ENCODE results near the gene CPXM2.

CPXM2 gene

DNA sequence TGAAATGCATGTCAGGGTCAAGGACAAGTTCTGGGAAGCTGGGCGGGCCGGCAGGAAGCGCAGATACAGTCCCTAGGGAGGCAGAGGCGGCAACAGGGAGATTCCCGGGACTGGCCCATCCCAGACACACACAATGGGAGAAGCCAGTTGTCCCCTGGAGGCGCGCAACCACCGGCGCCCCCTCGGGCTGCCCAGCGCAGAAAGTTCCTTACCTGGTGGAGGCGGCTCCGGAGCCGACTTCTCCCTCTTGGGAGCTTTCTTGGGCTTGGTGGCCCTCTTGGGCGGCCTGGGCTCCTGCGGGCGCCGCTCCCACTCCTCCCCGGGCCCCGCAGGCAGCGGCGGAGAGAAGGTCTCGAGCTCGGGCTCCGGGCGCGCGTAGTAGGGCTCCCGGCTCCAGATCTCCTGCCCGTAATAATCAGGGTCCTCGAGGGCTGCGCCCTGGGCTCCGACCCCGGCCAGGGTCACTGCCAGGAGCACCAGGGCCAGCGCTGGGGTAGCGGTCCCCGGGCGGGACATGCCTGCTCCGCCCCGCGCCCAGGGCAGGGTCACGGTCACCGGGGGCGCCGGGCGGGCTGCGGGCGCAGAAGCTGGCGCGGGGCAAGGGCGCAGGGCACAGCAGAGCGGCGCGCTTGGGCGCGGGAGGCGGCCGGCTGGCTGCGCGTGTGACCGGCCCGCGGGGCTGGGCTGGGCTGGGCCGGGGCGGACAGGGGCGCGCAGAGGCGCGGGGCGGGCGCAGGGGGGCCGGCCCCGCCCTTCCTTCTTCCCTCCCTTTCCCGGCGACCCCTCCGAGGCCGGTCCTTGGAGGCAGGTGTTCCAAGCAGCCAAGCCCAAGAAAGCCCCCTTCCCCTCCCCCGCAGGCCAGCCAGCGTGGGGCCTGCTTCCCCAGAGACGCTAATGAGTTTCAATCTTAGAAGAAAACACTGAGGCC, at the start of gene CPXM2:
Gene CPXM2 (minus strand): TSS at position 664 of the 928 bp plus-strand sequence. CDS start 148 bp downstream, at position 516.
- no peak for DNase-seq (ENCODE audit: low spot score)

DNA sequence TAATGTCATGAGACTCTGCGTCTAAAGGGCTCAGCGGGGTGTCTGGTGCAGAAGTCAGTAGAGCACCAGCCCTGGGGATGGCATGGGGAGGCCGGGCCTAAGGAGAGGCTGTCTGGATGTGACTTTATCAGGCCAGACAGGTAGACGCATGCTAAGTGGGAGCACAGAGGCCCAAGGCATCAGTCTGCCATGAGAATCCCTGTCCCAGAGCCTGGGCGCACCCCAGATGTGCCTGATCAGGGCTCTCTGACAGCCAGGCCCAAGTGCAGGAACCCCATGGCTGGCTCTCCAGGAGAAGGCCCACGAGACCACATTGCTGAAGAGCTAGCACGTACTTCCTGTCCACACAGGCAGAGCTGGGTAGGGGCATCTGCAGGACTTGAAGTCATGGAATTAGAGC, 48.0 kb upstream of the CPXM2 start:
- no peak for DNase-seq (ENCODE audit: low spot score)

DNA sequence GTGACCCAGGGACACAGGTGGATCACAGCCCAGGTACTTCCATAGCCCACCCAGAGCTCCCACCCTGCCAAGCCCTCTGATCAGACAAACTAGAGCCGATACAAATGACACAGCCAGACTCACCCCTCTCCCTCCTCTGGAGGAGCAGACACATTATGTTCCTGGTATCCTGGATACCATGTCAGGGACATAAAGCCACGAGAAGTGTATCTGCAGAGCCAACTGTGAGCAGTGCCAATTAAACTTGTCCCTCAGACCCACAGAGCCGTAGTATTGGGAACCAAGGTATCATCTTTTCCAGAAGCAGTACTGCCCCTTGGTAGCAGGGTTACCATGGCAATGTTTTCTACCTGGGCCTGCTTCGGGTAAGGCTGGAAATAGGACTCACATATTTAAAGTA, 47.3 kb upstream of the CPXM2 start:
- DNase-seq (ENCODE audit: low spot score): no peak

DNA sequence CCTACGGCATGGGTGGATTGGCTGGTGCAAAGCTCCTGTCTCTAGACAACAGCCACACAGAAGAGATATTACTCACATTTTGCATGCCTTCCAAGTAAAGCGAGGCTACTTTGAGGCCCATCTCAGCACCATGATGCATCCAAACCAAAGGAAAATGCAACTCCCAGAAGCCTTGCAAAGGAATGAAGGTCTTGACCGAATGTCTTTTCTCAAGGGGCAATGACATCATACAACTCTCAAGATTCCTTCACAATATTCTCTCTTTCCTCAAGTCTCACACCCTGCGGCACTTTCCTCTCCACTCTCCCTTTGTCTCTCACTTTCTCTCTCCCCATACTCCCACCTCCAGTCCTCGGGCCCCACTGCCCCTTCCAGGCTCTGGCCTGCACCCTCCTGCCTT, 44.8 kb upstream of the CPXM2 start:
- DNase-seq (ENCODE audit: low spot score): no peak

DNA sequence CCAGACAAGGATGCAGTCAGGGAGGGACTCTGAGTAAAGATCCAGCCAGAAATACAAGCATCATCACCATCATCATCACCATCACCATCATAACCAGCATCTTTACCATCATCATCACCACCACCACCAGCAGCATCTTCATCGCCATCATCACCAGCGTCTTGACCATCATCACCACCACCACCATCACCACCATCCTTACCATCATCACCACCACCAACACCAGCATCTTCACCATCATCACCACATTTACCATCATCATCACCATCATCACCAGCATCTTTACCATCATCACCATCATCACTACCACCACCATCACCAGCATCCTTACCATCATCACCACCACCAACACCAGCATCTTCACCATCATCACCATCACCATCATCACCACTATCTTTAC, 44.1 kb upstream of the CPXM2 start:
- no peak for DNase-seq (ENCODE audit: low spot score)

DNA sequence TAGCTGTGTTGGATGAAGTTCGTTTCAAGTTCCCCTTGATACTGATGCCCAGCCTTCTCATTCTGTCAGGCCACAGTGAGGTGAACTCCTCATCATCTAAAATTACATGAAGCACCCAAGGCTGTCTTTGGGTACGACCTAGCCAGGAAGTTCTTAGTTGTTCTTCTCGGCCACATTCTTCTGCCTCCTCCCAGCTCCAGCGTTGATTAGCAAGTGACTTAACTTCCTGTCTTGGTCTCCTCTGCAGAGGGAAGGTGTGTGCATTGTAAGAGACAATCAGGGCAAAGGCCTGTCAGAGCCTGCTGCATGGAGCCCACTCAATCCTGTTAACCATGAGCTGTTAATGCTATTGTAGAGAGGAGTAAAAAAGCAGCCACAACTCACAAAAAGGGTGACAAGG, 43.2 kb upstream of the CPXM2 start:
- DNase-seq (ENCODE audit: low spot score): no peak

DNA sequence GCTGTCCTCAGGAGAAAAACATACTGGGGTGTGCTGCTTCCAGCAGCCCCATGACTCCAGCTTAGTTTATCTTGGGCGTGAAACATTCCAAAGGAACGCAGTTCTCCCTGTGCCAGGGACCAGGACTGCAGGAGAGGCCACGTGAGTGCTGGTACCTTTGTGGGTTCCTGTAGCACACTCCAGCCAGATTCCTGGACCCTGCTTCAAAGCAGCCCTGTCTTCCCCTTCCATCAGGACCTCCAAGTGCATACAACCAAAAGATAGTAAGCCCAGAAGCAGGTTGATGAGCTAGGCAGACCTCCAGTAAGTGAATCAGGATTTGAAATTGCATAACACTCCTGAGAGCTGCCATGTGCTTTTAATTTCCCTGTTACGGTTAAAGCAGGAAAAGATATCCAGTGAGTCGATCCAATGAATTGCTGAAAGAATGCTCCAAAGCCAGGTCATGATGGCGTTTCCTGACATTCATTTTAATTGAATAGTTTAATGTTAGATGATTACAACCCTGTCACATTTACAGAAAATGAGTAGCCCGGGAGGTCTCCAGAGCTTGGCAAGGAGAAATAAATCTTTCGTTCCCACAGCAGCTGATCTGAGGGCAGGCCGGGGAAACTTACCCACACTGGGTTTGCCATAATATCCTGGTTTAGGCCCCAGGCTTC, 38.9 kb upstream of the CPXM2 start:
- DNase-seq (ENCODE audit: low spot score): no peak

DNA sequence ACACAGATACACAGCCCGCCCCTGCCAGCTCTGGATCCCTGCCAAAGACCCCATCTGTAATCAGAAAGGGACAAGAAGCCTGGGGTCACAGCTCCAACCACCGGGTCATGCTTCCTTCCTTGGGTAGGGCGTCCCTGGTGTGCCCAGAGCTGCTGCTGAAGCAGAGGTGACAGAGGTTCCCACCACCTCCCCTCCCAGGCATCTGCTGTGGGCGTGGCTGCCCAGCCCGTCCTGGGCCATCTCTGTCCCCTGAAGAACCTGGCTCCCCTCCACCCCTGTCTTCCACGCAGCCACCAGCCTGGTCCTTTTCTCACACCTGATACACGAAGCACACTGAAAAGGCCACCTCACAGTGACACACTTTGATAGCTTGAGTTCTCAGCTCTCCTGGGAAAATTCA, 38.2 kb upstream of the CPXM2 start:
- no peak for DNase-seq (ENCODE audit: low spot score)

DNA sequence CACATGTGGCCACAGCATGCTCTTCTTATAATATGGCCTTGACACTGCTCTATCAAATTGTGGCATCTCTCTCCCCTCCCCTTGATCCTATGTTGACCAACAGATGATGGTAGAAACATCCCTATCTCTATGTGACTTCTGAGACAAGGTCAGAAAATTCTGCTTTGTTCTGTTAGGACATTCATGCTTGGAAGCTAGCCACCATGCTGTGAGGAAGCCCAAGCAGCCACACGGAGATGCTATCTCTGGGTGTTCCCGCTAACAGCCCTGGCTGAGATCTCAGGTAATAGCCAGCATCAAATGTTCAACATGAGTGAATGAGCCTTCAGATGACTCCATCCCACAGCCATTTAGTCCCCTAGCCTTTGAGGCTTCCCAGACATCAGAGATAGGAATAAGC, 36.8 kb upstream of the CPXM2 start:
- no peak for DNase-seq (ENCODE audit: low spot score)

DNA sequence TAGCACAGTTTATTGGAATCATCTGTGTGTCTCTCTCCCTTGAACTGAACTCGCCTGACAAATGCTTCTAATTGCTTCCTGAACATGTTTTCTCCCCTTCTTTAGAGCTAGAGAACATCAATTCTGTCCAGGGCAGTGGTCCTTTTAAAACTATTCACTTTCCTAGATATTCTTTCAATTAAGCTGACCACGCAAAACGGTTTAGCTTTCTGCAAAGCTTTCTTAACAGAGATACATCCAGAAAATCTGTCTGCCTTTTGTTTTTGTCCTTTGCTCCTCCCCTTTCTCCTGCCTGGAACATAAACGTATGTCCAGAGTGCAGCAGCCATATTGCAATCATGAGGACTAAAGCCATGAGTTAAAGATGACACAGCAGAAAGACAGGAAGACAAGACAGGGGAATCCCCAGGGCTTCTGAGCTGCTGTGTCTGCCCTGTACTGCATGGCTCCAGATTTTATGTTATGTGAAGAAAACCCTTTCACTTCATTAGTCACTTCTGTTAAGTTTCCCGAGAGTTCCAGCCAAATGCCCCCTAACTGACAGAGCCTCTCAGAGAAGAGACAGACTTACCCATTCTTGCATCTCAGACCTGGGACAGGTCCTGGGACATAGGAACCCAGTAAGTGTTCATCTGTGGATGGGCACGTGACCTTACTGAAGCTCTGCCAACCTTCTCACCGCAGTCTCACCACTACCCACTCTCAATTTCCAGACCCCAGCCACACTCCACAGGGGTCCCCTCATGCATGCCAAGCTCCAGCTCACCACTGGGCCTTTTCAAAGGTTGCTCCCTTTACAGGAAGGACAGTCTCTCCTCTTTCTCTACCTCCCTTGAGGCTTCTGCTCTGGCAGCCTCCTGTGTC, 35.0 kb upstream of the CPXM2 start:
- DNase-seq (ENCODE audit: low spot score): no peak

DNA sequence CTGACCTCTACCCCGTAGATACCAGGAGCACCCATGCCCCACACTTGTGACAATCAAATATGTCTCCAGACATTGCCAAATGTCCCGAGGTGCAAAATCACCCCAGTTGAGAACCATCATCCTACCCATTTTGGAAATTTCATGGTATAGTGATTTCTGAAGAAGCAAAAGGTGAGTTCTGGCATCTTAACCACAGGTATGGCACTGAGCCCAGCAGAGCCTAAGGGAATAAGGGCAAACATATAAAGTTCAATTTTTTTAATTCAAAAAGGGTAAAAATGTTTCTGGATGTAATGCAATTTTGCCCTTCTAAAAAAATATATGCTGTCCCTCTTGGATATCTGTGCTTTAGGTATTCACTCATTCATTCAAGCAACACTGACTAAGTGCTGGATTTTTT, 30.5 kb upstream of the CPXM2 start:
- no peak for DNase-seq (ENCODE audit: low spot score)

DNA sequence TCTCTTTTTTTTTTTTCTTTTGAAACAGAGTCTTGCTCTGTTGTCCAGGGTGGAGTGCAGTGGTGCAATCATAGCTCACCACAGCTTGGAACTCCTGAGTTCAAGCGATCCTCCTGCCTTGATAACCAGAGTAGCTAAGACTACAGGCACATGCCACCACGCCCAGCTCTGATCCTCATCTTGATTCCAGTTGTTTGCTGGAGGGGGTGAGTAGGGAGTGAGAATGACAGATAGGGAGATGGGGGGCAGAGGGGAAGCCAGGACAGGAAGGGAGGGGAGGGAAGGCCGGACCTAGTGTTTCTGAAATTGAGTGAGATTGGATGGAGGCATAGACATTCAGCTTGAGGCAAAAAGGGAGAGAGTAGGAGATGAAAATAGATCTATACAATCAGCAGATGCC, 25.2 kb upstream of the CPXM2 start:
- DNase-seq (ENCODE audit: low spot score): no peak

DNA sequence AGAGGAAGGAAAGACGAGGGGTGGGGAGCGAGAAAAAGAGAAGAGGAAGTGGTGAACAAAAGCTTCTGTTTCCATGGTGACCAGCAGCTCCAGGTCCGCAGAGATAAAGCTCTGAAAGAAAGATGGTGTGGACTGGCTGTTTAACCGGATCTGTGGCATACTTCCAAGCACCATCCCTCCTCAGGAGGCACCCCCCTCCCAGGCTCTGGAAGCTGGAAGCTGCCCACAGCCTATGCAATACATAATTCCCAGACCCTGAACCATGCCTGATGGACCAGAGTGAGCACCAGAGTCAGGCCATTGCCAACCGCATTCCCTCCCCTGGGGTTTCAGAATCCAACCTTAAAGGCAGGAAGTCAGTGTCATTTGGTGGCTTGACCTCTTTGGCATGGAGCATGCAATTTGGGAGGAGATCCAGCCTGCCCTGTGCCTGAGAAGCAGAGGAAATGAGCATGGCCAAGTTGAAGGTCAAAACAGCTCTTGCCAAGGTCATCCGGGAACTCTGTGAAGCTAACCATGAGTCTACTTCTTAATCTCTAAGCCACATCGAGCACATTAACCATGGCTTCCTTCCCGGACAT, 22.2 kb upstream of the CPXM2 start:
- DNase-seq (ENCODE audit: low spot score): no peak

DNA sequence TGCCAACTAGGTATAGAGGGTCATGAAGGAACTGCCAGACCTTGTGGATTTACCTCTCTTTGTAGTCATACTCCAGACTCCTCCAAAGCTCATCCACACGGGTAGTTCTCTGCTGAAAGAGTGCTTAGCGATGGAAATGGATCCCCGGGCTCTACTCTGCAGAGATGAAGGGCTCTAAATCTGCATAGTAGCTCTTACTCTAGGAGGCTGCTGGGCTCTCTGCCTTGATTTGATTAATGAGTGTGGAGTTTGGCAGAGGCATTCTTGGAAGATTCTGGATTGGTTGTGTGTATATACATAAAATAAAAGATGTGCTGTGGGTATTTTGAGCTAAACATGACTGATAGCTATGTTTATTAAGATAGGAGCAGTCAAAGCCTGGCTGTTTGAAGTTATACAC, 21.3 kb upstream of the CPXM2 start:
- no peak for DNase-seq (ENCODE audit: low spot score)

DNA sequence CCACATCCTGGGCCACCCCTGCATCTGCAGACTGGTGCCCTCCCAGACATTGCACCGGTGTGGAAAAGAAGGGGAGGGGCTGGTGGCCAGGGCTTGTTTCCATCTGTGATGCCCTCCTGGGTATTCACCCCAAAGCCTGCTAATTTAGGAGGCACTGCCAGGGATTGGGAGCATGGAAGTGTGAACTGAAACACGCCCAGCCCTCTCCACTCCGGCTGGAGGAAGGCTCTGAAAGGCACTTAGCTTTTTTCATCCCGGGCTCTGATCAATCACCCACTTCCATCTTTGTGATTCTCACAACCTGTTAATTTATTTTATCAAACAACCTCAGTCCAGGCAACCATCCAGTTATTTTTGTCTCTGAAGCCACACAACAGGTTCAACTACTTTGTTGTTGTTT, 20.9 kb upstream of the CPXM2 start:
- no peak for DNase-seq (ENCODE audit: low spot score)

DNA sequence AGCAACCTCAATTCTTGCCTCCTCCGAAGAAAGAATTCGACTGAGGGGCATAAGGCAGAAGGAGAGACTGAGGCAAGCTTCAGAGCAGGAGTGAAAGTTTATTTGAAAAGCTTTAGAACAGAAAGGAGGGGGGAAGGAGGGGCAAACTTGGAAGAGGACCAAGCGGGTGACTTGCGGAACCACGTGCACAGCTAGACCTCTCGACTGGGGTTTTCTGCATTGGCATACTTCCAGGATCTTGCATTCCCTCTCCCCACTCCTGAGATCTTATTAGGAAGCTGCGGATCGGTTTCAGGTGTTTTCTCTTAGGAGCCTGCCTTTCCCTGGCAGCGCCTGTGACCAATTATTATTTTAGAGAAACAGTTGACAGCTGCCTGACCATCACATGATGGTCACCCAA, 20.3 kb upstream of the CPXM2 start:
- no peak for DNase-seq (ENCODE audit: low spot score)

DNA sequence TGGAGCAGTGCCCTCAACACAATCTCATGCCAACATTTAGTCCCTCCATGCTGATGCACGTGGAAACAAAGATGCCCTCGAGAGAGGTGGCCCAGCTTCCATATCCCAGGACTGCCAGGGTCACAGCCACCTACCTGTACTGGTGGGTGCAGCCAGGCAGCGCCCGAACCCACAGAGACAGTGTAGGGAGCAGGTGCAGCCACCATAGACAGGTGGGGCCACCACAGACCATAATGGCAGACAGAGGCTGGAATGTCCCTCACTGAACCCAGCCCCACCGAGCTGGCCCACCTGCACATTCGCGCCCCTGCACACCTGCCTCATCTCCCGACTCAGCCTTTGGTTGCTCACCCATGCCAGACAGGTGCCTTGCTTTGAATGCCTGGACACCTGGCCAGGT, 18.3 kb upstream of the CPXM2 start:
- no peak for DNase-seq (ENCODE audit: low spot score)

DNA sequence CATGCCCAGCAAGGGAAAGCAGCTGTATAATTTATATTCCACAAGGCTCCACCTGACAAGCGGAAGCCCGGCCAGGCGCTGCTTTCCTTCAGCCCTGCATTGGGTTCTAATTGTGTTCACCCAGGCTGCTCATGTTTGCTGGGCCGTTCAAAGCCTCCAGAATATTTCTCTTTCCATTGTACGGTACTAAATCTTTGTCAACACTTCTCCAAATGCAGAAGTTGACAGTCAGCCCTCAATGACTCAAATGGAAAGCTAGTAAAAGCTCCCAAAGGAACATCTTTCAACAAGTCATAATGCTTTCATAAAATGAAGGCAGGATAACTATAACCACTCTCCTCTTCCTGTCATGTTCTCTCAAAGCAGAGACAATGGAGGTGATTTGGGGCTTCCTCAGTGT, 17.8 kb upstream of the CPXM2 start:
- DNase-seq (ENCODE audit: low spot score): no peak

DNA sequence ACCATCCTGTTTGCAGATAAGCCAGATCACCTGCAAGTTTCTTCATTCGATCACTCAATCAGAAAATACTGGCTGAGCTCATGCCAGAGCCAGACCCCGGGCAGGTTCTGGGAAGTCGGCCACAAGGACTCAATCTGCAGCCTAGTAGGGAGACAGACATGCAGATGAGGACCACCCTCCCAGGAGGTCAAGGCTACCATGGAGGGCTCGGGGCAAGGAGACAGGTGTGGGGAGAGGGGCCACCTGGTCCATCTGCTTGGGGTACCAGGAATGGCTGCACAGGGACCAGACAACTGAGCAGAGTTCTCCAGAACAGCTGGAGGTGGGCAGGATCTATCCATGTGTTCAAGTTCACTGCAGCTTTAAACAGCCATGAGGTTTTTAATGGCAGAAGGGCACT, 16.8 kb upstream of the CPXM2 start:
- no peak for DNase-seq (ENCODE audit: low spot score)

DNA sequence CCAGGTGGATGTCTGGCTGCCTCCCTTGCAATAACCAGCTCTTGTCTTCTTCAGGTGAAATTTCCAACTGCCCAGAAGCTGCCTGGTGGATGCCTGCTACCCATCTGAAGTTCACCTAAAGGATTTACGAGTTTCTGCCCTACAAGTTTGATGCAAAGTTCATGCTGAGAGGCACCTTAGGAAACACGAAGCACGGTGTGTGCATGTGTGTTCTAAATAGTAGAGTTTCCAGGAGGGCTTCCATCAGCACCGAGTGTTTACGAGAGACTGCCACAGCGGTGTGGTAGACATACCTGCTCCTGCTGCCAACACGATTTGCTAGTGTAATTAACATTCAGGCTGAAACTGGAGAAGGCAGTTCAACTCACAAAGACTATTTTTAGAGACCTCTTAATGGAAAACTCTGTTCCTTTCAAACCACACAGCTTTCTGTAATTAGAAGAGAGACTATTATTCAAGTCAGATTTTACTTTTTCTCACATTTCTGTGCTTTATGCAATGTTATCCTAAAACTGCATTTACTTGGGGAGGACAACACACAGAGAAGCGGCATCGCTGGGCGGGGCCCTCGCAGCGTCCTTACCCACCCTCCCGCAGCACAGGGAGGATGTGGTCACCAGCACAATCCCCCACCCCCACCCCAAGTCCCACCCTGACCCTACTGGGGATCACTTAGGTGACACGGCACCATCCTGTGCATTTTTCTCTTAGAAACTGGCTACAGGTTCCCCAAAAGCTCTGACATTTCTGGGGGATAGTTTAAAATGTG, 15.5 kb upstream of the CPXM2 start:
- DNase-seq (ENCODE audit: low spot score): no peak

DNA sequence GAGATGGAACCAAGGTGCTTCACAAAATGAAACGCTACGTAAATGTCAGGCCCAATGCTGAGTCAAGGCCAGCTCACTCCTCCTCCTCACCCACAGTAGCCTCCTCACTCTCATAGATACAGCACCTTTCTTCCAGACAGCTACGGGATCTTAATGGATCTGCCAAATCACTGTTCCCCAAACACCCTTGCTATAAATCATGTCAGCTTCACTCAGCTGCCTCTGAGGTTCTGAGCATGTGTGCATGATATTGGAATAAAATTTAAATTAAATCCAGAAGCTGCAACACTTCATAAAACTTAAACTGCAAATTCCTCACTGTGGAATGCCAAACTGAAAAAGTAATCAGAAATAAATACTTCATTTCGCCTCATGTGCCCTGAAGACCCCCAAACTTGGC, 14.7 kb upstream of the CPXM2 start:
- no peak for DNase-seq (ENCODE audit: low spot score)
